ENCODE data around the gene TWIST2.

TWIST2 gene

GRCh38 chr2:238905224-238905623, 57.3 kb downstream of the TWIST2 start:
- TF ChIP-seq POLR2AphosphoS5 (IDR thresholded peaks at IDR 0.05; ENCODE audit: low read depth, low read length) (no peak), SIN3A (IDR thresholded peaks at IDR 0.05; ENCODE audit: borderline replicate concordance, insufficient read depth, low read length) (no peak), TAF1 (IDR thresholded peaks at IDR 0.05; ENCODE audit: borderline replicate concordance, insufficient read depth, low read length) (no peak), FOXP2 (optimal IDR thresholded peaks at IDR 0.05; ENCODE audit: borderline replicate concordance, extremely low read depth, extremely low read length, insufficient read depth) (no peak)
- TF ChIP-seq, protein P1, sequence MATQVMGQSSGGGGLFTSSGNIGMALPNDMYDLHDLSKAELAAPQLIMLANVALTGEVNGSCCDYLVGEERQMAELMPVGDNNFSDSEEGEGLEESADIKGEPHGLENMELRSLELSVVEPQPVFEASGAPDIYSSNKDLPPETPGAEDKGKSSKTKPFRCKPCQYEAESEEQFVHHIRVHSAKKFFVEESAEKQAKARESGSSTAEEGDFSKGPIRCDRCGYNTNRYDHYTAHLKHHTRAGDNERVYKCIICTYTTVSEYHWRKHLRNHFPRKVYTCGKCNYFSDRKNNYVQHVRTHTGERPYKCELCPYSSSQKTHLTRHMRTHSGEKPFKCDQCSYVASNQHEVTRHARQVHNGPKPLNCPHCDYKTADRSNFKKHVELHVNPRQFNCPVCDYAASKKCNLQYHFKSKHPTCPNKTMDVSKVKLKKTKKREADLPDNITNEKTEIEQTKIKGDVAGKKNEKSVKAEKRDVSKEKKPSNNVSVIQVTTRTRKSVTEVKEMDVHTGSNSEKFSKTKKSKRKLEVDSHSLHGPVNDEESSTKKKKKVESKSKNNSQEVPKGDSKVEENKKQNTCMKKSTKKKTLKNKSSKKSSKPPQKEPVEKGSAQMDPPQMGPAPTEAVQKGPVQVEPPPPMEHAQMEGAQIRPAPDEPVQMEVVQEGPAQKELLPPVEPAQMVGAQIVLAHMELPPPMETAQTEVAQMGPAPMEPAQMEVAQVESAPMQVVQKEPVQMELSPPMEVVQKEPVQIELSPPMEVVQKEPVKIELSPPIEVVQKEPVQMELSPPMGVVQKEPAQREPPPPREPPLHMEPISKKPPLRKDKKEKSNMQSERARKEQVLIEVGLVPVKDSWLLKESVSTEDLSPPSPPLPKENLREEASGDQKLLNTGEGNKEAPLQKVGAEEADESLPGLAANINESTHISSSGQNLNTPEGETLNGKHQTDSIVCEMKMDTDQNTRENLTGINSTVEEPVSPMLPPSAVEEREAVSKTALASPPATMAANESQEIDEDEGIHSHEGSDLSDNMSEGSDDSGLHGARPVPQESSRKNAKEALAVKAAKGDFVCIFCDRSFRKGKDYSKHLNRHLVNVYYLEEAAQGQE (IDR thresholded peaks at IDR 0.05; ENCODE audit: insufficient read depth in 1 of 2, low read depth in 2 of 2, low read length in 2 of 2), result no peak

DNA sequence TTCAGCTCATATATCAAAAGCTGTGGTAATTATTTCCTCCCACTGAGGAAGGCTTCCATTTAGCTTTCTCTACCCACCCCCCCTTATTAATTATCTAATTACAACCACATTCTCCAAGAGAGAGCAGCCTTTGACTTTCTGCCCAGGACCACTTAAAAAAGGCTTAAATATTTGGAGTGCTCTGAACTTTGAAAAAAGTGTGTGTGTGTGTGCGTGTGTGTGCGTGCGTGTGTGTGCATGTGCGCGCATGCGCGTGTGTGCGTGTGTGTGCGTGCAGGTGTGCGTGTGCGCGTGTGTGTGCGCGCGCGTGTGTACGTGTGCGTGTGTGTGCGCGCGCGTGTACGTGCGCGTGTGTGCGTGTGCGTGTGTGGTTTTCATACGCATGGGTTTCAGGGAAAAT, 57.8 kb downstream of the TWIST2 start:
- TF ChIP-seq FOXP2 (optimal IDR thresholded peaks at IDR 0.05; ENCODE audit: borderline replicate concordance, extremely low read depth, extremely low read length, insufficient read depth) (no peak), POLR2AphosphoS5 (IDR thresholded peaks at IDR 0.05; ENCODE audit: low read depth, low read length) (no peak), SIN3A (IDR thresholded peaks at IDR 0.05; ENCODE audit: borderline replicate concordance, insufficient read depth, low read length) (no peak), TAF1 (IDR thresholded peaks at IDR 0.05; ENCODE audit: borderline replicate concordance, insufficient read depth, low read length) (no peak)
- TF ChIP-seq, protein P1 (IDR thresholded peaks at IDR 0.05; ENCODE audit: insufficient read depth in 1 of 2, low read depth in 2 of 2, low read length in 2 of 2), result no peak

DNA sequence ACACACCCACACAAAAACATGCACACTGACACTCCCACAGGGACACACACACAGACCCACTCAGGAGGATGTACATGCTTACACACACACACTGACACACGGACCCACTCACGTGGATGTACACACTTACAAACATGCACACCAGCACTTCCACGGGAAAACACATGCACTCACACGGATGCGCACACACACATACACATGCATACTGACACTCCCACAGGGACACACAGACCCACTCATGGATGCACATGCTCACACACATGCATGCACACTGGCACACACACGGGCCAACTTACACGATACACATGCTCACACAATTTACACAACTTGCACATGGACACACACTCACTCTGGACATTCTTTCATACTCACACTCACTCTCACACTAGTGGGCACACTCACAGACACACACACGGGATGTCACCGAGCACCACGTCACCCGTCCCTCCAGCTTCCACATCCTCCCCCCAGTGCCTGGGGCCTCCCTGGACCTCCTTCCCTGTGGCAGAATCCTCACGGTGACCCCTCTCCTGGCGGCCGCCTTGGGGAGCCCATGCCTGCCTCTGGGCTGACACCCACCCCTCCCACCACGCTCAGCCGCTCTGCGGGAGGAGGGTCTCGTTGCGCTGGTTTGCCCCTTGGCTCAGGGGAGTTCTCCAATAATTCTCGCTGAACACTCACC, 58.5 kb downstream of the TWIST2 start:
- no peak for TF ChIP-seq SIN3A (IDR thresholded peaks at IDR 0.05; ENCODE audit: borderline replicate concordance, insufficient read depth, low read length)
- TF ChIP-seq, protein P1 (IDR thresholded peaks at IDR 0.05; ENCODE audit: insufficient read depth in 1 of 2, low read depth in 2 of 2, low read length in 2 of 2), result no peak
- TF ChIP-seq FOXP2 (optimal IDR thresholded peaks at IDR 0.05; ENCODE audit: borderline replicate concordance, extremely low read depth, extremely low read length, insufficient read depth), result no peak
- no peak for TF ChIP-seq POLR2AphosphoS5 (IDR thresholded peaks at IDR 0.05; ENCODE audit: low read depth, low read length)
- TF ChIP-seq TAF1 (IDR thresholded peaks at IDR 0.05; ENCODE audit: borderline replicate concordance, insufficient read depth, low read length), result no peak

GRCh38 chr2:238906936-238907716, 59.2 kb downstream of the TWIST2 start:
- TF ChIP-seq TAF1 (IDR thresholded peaks at IDR 0.05; ENCODE audit: borderline replicate concordance, insufficient read depth, low read length) (no peak), SIN3A (IDR thresholded peaks at IDR 0.05; ENCODE audit: borderline replicate concordance, insufficient read depth, low read length) (no peak), FOXP2 (optimal IDR thresholded peaks at IDR 0.05; ENCODE audit: borderline replicate concordance, extremely low read depth, extremely low read length, insufficient read depth) (no peak), POLR2AphosphoS5 (IDR thresholded peaks at IDR 0.05; ENCODE audit: low read depth, low read length) (no peak)
- TF ChIP-seq, protein P1 (IDR thresholded peaks at IDR 0.05; ENCODE audit: insufficient read depth in 1 of 2, low read depth in 2 of 2, low read length in 2 of 2), result no peak
